ENCODE results near the gene CMIP.

CMIP gene

DNA sequence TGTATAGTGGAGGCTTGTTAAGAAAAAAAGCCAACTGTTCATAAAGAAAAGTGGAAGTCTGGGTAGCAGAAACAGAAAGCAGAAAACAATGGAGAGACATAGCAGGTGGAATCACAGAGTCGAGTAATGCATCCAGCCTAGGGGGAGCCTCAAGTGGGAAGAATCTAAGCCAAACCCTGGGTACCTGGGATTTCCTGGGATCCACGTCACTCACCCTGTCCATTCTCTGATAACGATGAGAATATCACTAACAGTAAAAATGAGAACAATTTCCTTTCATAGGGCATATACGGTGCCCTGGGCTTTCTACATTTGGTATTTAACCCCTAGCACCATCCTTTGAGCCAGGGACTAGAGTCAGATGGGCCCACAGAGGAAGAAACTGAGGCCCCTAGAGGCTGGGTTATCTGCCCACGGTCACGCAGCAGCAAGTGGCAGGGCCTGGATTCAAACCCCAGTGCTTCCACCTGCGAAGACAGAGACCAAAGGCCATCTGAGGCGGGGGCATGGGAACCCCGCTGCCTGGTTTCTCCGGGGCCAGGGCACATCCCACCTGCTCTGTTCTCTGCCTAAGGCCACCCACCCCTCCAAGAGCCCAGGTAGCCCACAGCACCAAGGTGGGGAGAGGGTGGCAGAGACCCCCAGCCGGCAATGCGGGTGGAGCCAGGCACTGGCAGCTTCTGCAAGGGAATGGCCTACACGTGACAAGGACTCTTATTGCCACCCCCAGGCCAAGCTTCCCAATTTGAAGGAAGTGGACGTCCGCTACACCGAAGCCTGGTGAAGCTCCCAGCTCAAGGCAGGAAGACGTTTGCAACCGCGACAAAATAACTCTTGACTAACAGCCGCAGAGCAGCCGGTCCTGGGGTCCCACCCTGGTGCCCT is 264.6 kb downstream of the CMIP start:
- no peak for DNase-seq

DNA sequence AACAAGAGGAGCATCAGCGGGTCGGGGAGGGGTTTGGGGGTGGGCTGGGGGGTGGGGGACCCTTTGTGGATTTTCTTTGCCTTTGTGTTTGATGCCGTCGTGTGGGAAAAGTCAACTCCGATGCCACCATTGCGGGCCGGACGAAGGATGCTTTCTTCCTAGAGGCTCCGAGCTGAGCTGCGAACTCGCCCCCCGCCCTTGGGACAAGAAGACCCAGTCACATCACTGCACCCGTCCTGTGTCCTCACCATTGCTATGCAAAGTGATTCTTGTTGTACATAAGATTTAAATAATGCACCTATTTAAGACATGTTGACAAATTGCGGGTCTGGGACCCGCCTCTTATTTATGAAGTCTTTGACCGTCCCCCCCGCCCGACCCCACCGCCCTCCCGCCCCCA is 265.4 kb downstream of the CMIP start:
- DNase-seq, result no peak

- no peak for DNase-seq
These were observed 266.0 kb downstream of the CMIP start for GRCh38 chr16:81710596-81710995.

DNA sequence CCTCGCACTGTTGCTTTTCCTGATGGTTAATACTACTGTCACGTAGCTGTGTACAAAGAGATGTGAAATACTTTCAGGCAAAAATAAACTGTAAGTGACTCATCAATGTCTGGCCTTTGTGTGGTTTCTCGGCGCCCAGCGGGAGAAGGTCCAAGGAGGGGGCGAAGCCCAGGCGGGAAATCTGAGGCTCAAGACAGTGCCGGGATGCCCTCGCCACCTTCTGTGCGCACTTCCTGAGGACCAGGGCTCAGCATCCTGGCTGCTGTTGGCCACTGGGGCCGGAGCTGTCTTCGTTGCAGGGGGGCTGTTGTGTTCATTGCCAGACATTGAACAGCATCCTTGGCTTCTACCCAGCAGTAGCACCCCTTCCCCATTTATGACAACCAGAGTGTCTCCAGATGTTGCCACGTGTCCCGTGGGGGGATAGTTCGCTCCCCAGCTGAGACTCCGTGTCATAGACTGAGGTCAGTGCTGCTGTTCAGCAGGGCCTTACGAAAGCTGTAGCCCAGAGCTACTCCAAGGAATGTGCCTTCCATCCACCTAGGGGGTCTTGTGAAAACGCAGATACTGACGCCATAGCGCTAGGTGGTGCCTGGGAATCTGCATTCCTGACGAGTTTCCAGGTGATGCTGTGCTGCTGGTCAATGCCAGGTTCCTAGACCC is 267.2 kb downstream of the CMIP start:
- DNase-seq, result no peak

DNA sequence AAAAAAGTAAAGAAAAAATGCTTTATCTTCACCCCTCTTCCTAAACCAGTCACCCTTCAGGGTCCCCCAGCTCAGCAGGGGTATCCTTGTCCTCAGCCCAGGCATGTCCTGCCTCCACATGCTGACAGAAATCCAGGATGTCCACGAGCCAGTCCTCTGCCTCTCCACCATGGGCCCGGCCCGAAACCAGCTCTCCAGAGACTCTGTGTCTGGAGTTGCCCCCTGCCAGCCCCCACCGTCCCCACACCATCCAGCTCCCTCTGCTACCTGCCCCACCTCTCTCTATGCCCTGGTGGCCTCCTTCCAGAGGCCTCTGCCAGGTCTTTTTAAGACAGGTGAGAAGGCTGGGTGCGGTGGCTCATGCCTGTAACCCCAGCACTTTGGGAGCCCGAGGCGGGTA is 268.1 kb downstream of the CMIP start:
- no peak for DNase-seq

- DNase-seq, result no peak
These were observed 268.7 kb downstream of the CMIP start for GRCh38 chr16:81713295-81713772.

DNA sequence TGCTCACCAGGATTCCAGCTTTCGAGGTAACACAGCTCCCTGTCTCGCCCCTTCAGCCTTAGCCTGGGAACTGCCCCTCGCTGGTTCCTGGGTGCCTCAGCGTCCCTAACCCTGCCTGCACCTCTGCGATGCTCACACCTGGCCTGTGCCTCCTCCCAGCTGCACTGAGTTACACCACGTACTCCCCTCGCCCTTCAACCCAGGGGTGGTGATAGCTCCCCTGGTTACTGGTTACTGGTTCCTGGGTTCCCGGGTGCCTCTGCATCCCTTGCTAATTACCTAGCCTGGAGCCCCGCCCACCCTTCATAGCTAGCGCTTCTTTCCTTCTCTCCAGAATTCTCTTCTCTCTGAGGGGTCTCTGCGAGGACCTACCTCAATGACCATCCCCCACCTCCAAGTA is 269.2 kb downstream of the CMIP start:
- DNase-seq, result no peak

GRCh38 chr16:81714583-81714982 is 270.0 kb downstream of the CMIP start:
- no peak for DNase-seq

DNA sequence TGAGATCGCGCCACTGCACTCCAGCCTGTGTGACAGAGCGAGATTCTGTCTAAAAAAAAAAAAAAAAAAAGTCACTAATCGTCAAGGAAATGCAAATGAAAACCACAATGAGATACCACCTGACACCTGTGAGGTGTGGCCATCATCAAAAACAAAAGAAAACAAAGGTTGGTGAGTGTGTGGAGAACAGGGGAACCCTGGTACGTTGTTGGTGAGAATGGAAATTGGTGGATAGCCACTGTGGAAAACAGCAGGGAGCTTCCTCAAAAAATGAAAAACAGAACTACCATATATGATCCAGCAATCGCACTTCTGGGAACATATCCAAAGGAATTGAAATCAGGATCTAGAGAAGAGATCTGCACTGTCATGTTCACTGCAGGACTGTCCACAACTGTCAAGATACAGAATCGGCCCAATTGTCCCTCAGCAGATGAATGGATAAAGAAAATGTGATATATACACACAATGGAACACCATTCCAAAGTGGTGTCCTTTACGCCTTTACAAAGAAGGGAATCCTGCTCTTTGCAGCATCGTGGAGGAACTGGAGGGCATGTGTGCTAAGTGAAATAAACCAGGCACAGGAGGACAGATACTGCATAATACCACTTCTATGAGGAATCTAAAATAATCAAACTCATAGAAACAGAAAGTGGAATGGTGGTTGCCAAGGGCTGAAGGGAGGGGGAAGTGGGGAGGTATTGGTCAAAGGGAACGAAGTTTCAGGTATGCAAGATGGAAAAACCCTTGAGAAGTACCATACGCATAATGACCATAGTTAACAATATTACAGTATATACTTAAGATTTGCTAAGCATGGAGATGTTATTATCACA is 271.0 kb downstream of the CMIP start:
- DNase-seq, result peak; percentile 25

GRCh38 chr16:81716478-81717225 is 272.0 kb downstream of the CMIP start:
- DNase-seq, result no peak

DNA sequence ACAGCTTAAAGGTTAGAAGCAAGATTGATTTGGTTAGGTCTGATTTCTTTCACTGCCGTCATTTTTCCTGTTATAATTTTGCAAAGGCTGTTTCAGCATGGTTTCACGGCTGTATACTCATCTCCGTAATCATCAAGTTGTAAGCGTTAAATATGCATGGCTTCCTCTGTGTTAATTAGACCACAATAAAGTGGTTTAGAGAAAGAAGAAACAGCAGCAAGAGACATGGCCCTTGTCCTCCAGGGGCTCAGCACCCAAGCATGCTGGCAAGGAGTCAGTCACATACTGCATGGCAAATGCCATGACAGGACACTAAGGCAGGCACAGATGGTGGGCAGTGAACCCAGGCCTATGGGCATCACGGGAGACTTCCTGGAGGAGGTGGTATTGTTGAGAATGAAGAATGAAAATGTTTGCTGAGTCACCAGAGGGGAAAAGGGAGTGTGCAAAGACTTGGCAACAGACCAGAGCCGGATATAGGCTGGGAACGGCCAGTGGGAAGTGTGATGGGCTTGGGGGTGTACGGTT is 273.1 kb downstream of the CMIP start:
- DNase-seq, result no peak

DNA sequence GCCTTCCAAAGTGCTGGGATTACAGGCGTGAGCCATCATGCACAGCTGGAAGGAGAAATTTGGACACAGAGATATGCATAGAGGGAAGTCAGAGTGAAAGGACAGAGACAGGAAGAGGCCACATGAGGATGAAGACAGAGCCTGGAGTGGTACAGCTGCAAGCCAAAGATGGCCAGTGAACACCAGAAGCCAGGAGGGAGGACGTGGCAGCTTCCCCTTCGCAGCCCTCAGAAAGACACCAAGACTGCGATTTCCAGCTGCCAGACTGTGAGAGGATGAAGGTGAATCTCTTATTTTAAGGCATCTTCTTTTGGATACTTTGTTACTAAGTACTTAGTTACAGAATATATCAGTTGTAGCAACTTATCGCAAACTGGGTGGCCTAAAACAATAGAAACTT is 274.0 kb downstream of the CMIP start:
- DNase-seq, result no peak

- DNase-seq, result no peak
These were observed 275.4 kb downstream of the CMIP start for GRCh38 chr16:81719993-81720392.

- no peak for DNase-seq
These were observed 276.6 kb downstream of the CMIP start for GRCh38 chr16:81720973-81721906.

- DNase-seq, result peak; percentile 55
These were observed 278.6 kb downstream of the CMIP start for GRCh38 chr16:81723098-81723723.

DNA sequence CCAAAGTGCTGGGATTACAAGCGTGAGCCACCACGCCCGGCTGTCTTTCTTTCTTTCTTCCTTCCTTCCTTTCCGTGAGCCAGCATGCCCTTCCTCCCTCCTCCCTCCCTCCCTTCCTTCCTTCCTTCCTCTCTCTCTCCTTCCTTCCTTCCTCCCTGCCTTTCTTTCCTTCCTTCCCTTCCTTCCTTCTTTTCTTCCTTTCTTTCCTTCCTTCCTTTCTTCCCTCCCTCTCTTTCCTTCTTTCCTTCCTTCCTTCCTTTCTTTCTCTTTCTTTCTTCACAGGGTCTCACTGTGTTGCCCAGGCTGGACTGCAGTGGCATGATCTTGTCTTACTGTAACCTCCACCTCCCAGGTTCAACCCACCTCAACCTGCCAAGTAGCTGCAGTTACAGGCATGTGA is 283.8 kb downstream of the CMIP start:
- DNase-seq, result no peak

GRCh38 chr16:81729451-81729850 is 284.8 kb downstream of the CMIP start:
- no peak for DNase-seq

GRCh38 chr16:81730090-81731051 is 285.8 kb downstream of the CMIP start:
- DNase-seq, result peak; percentile 55

- no peak for DNase-seq
These were observed 287.0 kb downstream of the CMIP start for GRCh38 chr16:81731649-81732048.
